Measurements from ENCODE around the gene CDH10. TPM values are rescaled to one million over a fixed set of nuclear protein-coding genes. Genes with fewer than 3 reads are reported as not detected.

Gene CDH10
- total RNA-seq, result not detected

DNA sequence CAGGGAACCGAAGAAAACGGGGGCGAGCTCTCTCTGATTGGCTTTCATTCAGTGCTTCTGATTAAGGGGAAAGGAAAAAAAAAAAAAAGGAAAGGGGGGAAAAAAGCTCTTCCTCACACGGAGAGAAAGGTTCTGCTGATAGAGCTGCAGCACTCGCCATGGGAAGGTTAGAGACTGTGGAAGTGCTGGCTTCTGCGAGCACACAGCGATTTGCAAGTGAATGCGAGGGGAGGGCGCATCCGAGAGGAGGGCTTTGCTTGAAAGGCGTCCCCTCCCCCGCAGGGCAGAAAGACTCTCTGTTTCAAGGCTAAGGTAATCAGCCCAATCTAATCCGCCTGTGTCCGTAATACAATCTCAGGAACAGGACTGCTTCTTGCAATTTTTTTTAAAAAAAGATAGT lies at the start of gene CDH10:
TSS of gene CDH10 (minus strand) at position 218 of the 400 bp plus-strand sequence. CDS start 51,488 bp downstream, outside the sequence.
- Mint-ChIP-seq H3K4me3 (no peak within 1 kb of the TSS), H3K9me3 (ENCODE audit: low read depth) (peaks cover 3% of the 10 kb centered on the region), H3K4me1 (no peaks in the 10 kb centered on the region), H3K36me3 (no peaks in the 10 kb centered on the region), H3K27me3 (no peaks in the 10 kb centered on the region), H3K27ac (no peak within 1 kb of the TSS)
- no peak for DNase-seq
- CTCF ChIA-PET, result no interaction called here
- no peak for ATAC-seq

DNA sequence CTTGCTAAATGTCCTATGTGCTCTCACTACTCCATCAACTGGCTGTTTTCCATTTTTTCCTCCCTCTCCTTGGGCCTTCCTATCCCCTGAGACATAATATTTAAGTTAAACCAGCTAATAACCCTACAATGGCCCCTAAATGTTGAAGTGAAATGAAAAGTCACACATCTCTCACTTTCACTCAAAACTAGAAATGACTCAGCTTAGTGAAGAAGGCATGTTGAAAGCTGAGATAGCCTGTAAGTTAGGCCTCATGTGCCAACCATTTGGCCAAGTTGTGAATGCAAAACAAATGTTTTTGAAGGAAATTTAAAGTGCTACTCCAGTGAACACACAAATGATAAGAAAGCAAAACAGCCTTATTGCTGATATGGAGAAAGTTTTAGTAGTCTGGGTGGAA lies 48.8 kb upstream of the CDH10 start:
- CTCF ChIA-PET, result no interaction called here
- no peak for ATAC-seq
- Mint-ChIP-seq H3K36me3 (no peaks in the 10 kb centered on the region), H3K27me3 (no peaks in the 10 kb centered on the region), H3K4me3 (no peak overlapping the region), H3K4me1 (no peaks in the 10 kb centered on the region), H3K9me3 (ENCODE audit: low read depth) (peaks cover 13% of the 10 kb centered on the region), H3K27ac (no peak overlapping the region)
- DNase-seq, result no peak

DNA sequence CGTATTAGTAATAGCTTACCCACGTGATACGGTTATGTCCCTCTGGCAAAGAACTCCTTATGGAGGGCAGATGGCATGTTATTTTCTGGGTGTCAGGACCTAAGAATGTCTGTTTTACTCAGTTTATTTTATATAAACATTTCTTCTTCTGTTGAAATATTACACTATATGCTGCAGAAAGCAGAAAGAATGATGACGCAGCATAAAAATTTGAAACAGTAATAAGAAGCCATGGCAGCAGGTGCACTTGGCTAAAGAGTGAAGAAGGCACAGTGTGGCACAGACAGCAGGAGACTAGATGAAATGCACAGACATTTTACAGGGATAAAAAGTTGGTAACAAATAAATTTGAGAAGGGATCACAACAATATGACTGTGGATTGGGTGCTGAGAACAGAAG lies 46.3 kb upstream of the CDH10 start:
- no peaks in the 10 kb centered on the region for H3K4me1 Mint-ChIP-seq
- no peaks in the 10 kb centered on the region for H3K36me3 Mint-ChIP-seq
- no peaks in the 10 kb centered on the region for H3K27me3 Mint-ChIP-seq
- no peak for DNase-seq
- ATAC-seq, result no peak
- CTCF ChIA-PET, result no interaction called here
- H3K9me3 Mint-ChIP-seq (ENCODE audit: low read depth), result peaks cover 7% of the 10 kb centered on the region
- no peak overlapping the region for H3K27ac Mint-ChIP-seq
- no peak overlapping the region for H3K4me3 Mint-ChIP-seq

GRCh38 chr5:24681106-24681505 lies 36.3 kb upstream of the CDH10 start:
- ATAC-seq (no peak), DNase-seq (no peak)
- no peaks in the 10 kb centered on the region for H3K36me3 Mint-ChIP-seq
- CTCF ChIA-PET, result no interaction called here
- peaks cover 9% of the 10 kb centered on the region for H3K9me3 Mint-ChIP-seq (ENCODE audit: low read depth)
- no peak overlapping the region for H3K27ac Mint-ChIP-seq
- no peaks in the 10 kb centered on the region for H3K27me3 Mint-ChIP-seq
- H3K4me1 Mint-ChIP-seq, result no peaks in the 10 kb centered on the region
- no peak overlapping the region for H3K4me3 Mint-ChIP-seq

- Mint-ChIP-seq H3K27me3 (no peaks in the 10 kb centered on the region), H3K36me3 (no peaks in the 10 kb centered on the region), H3K27ac (no peak overlapping the region), H3K9me3 (ENCODE audit: low read depth) (peaks cover 13% of the 10 kb centered on the region), H3K4me1 (no peaks in the 10 kb centered on the region), H3K4me3 (no peak overlapping the region)
- no peak for DNase-seq
- CTCF ChIA-PET, result no interaction called here
- ATAC-seq, result no peak
Observed at GRCh38 chr5:24668050-24668449, 23.3 kb upstream of the CDH10 start.

GRCh38 chr5:24649531-24649930 lies 4.8 kb upstream of the CDH10 start:
- no peak overlapping the region for H3K27ac Mint-ChIP-seq
- H3K4me3 Mint-ChIP-seq, result no peak overlapping the region
- ATAC-seq, result no peak
- H3K36me3 Mint-ChIP-seq, result no peaks in the 10 kb centered on the region
- CTCF ChIA-PET, result no interaction called here
- H3K4me1 Mint-ChIP-seq, result no peaks in the 10 kb centered on the region
- DNase-seq, result no peak
- H3K27me3 Mint-ChIP-seq, result no peaks in the 10 kb centered on the region
- H3K9me3 Mint-ChIP-seq (ENCODE audit: low read depth), result peaks cover 8% of the 10 kb centered on the region

- H3K27ac Mint-ChIP-seq, result no peak overlapping the region
- H3K4me1 Mint-ChIP-seq, result no peaks in the 10 kb centered on the region
- H3K4me3 Mint-ChIP-seq, result no peak overlapping the region
- ATAC-seq (no peak), DNase-seq (no peak)
- peaks cover 5% of the 10 kb centered on the region for H3K9me3 Mint-ChIP-seq (ENCODE audit: low read depth)
- no peaks in the 10 kb centered on the region for H3K27me3 Mint-ChIP-seq
- H3K36me3 Mint-ChIP-seq, result no peaks in the 10 kb centered on the region
- CTCF ChIA-PET, result no interaction called here
Observed at GRCh38 chr5:24646915-24647314, 2.1 kb upstream of the CDH10 start.

GRCh38 chr5:24645483-24645882 lies 705 bp upstream of the CDH10 start:
- no peaks in the 10 kb centered on the region for H3K36me3 Mint-ChIP-seq
- no peaks in the 10 kb centered on the region for H3K4me1 Mint-ChIP-seq
- CTCF ChIA-PET, result no interaction called here
- ATAC-seq (no peak), DNase-seq (no peak)
- H3K27me3 Mint-ChIP-seq, result no peaks in the 10 kb centered on the region
- H3K27ac Mint-ChIP-seq, result no peak overlapping the region
- H3K9me3 Mint-ChIP-seq (ENCODE audit: low read depth), result peaks cover 5% of the 10 kb centered on the region
- H3K4me3 Mint-ChIP-seq, result no peak overlapping the region

GRCh38 chr5:24643880-24644279 lies 898 bp downstream of the CDH10 start:
- no peaks in the 10 kb centered on the region for H3K36me3 Mint-ChIP-seq
- no peak overlapping the region for H3K27ac Mint-ChIP-seq
- peaks cover 2% of the 10 kb centered on the region for H3K9me3 Mint-ChIP-seq (ENCODE audit: low read depth)
- CTCF ChIA-PET, result no interaction called here
- H3K4me1 Mint-ChIP-seq, result no peaks in the 10 kb centered on the region
- H3K27me3 Mint-ChIP-seq, result no peaks in the 10 kb centered on the region
- no peak for DNase-seq
- no peak overlapping the region for H3K4me3 Mint-ChIP-seq
- no peak for ATAC-seq

- Mint-ChIP-seq H3K4me1 (no peaks in the 10 kb centered on the region), H3K27ac (no peak overlapping the region), H3K9me3 (ENCODE audit: low read depth) (no peaks in the 10 kb centered on the region), H3K36me3 (no peaks in the 10 kb centered on the region), H3K27me3 (no peaks in the 10 kb centered on the region), H3K4me3 (no peak overlapping the region)
- CTCF ChIA-PET, result no interaction called here
- no peak for ATAC-seq
- DNase-seq, result no peak
Observed at GRCh38 chr5:24643156-24643555, 1.6 kb downstream of the CDH10 start.

- DNase-seq (no peak), ATAC-seq (no peak)
- CTCF ChIA-PET, result no interaction called here
- no peaks in the 10 kb centered on the region for H3K4me1 Mint-ChIP-seq
- H3K9me3 Mint-ChIP-seq (ENCODE audit: low read depth), result no peaks in the 10 kb centered on the region
- H3K27me3 Mint-ChIP-seq, result no peaks in the 10 kb centered on the region
- H3K27ac Mint-ChIP-seq, result no peak overlapping the region
- H3K36me3 Mint-ChIP-seq, result no peaks in the 10 kb centered on the region
- no peak overlapping the region for H3K4me3 Mint-ChIP-seq
Observed at GRCh38 chr5:24642022-24642421, 2.8 kb downstream of the CDH10 start.

GRCh38 chr5:24635209-24635608 lies 9.6 kb downstream of the CDH10 start:
- H3K36me3 Mint-ChIP-seq, result no peaks in the 10 kb centered on the region
- CTCF ChIA-PET, result no interaction called here

DNA sequence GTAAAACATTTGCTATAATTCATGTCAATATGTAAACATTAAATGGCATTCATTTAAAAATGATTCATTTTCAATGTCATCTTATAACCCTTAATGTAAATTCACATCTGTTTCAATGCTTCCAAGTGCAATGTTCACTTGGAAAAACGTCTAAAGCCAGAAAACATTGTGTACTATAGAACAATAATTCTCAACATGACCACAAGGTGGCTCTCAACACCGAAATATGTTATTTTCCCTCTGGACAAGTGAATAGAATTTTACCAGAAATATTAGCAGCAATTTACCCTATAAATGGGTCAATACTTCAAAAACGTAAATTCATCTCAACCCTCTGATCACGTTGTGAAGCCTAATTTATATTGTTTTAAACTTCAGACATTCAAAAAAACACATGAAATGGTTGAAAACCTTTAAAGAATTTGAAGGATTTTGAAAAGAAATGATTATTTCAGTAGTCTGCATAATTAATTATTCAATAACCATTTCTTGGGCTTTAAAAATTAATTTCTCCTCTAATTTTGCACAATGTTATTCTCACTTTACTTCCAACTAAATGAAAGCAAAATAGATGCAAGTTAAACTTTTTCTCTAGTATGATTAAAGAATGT lies 11.0 kb downstream of the CDH10 start:
- ATAC-seq, result no peak
- Mint-ChIP-seq H3K27me3 (no peaks in the 10 kb centered on the region), H3K27ac (no peak overlapping the region), H3K4me1 (no peaks in the 10 kb centered on the region), H3K9me3 (ENCODE audit: low read depth) (no peaks in the 10 kb centered on the region), H3K36me3 (no peaks in the 10 kb centered on the region), H3K4me3 (no peak overlapping the region)
- CTCF ChIA-PET, result no interaction called here
- no peak for DNase-seq

More at GRCh38 chr5:24635209-24635608, 9.6 kb downstream of the CDH10 start:
- no peak for ATAC-seq
- Mint-ChIP-seq H3K9me3 (ENCODE audit: low read depth) (no peaks in the 10 kb centered on the region), H3K4me3 (no peak overlapping the region), H3K27ac (no peak overlapping the region), H3K4me1 (no peaks in the 10 kb centered on the region), H3K27me3 (no peaks in the 10 kb centered on the region)
- DNase-seq, result no peak

DNA sequence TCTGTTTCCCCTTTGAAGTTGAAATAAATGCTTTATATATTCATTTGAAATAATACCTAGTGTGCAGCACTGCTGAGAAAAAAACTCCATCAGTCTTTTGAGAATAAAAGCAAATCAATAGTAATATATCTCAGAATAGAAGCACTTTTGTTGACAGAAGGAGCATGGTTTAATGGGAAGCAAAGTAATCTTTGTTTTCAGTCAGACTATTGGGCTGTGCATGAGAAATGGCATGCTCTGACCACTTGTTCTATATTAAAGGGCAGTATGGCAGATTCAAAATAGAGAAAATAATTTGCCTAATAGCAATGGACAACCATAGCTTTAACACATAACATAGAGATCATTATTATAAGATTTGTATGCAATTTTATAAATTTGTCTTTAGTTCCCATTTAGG lies 12.4 kb downstream of the CDH10 start:
- DNase-seq (no peak), ATAC-seq (no peak)
- Mint-ChIP-seq H3K4me3 (no peak overlapping the region), H3K27me3 (no peaks in the 10 kb centered on the region), H3K4me1 (no peaks in the 10 kb centered on the region), H3K36me3 (no peaks in the 10 kb centered on the region), H3K9me3 (ENCODE audit: low read depth) (no peaks in the 10 kb centered on the region), H3K27ac (no peak overlapping the region)
- CTCF ChIA-PET, result no interaction called here

DNA sequence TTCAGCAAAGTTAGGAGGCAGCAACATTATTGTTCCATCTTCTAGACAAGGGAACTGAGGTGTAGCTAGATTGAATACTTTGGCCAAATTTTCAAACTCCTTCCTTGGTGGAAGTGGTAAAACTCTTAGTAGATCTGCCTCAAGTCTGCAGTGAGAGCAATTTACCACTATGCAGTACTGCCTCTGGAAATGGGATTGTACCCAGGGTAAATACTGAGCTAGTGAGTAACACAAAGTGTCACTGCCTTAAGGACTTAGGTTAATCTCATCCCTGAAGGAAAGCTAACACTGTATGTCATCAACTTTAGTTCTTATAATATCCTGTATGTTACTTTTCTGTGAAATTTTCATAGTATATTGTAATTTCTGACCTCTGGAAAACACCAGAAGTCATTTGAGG lies 13.9 kb downstream of the CDH10 start:
- H3K27ac Mint-ChIP-seq, result no peak overlapping the region
- no peaks in the 10 kb centered on the region for H3K9me3 Mint-ChIP-seq (ENCODE audit: low read depth)
- no peaks in the 10 kb centered on the region for H3K4me1 Mint-ChIP-seq
- no peaks in the 10 kb centered on the region for H3K36me3 Mint-ChIP-seq
- DNase-seq (no peak), ATAC-seq (no peak)
- H3K4me3 Mint-ChIP-seq, result no peak overlapping the region
- no peaks in the 10 kb centered on the region for H3K27me3 Mint-ChIP-seq
- CTCF ChIA-PET, result no interaction called here

Measured in activated CD8-positive, alpha-beta memory T cell treated with anti-CD3 and anti-CD28 coated beads, Interleukin-2, amount 10 ng/mL, durations not matched to agents 7 days and 5 days (primary cell).